Measurements from ENCODE around the gene AGAP1. TPM values are rescaled to one million over a fixed set of nuclear protein-coding genes. Genes with fewer than 3 reads are reported as not detected.

Gene AGAP1
- total RNA-seq, 6 experiments from 2014 or later, result 14.1 to 16.0 (median 15.1) TPM

DNA sequence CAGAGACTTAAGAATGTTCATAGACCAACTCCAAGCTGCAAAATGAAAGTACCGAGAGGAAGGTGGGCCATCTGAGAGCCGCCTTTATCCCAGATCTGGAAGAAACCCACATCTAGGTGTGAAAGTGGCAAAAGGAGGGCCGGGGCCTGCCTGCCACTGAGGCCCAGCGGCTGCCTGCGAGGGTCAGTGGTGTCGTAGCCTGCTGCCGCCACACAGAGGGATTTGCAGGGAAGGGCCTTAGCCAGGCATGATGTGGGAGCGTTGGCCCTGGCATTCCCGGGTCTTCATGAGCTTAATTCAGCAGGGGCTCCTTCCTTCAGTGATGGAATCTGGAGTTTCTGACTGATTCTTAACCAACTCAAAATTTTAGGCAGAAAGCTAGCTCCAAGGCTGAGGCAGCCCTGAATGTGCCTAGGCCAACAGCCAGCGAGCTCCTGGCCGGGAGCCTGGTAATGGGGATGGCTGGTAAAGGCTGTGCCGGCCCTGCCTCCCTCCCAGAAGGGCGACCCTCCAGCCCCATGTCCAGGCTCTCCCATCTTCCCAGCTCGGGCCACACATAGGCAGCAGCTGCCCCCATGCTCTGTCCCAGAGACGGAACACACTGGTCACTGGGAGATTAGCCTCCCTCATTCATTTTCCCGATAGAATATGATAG is 230.1 kb downstream of the AGAP1 start:
- H3K9me3 Mint-ChIP-seq, result no peaks in the 10 kb centered on the region
- no peak overlapping the region for H3K4me3 Mint-ChIP-seq
- H3K27me3 Mint-ChIP-seq (ENCODE audit: insufficient read depth), result no peaks in the 10 kb centered on the region
- H3K27ac Mint-ChIP-seq, result no peak overlapping the region
- 0 out of 2 replicates have a peak, but pooled peaks cover 4% of the 10 kb centered on the region for H3K4me1 Mint-ChIP-seq (ENCODE audit: low read depth)
- TF ChIP-seq, protein P1, sequence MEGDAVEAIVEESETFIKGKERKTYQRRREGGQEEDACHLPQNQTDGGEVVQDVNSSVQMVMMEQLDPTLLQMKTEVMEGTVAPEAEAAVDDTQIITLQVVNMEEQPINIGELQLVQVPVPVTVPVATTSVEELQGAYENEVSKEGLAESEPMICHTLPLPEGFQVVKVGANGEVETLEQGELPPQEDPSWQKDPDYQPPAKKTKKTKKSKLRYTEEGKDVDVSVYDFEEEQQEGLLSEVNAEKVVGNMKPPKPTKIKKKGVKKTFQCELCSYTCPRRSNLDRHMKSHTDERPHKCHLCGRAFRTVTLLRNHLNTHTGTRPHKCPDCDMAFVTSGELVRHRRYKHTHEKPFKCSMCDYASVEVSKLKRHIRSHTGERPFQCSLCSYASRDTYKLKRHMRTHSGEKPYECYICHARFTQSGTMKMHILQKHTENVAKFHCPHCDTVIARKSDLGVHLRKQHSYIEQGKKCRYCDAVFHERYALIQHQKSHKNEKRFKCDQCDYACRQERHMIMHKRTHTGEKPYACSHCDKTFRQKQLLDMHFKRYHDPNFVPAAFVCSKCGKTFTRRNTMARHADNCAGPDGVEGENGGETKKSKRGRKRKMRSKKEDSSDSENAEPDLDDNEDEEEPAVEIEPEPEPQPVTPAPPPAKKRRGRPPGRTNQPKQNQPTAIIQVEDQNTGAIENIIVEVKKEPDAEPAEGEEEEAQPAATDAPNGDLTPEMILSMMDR (IDR thresholded peaks at IDR 0.05), result no peak
- no peak for DNase-seq
- H3K36me3 Mint-ChIP-seq (ENCODE audit: low read depth), result no peaks in the 10 kb centered on the region

GRCh38 chr2:235725016-235725489 is 231.2 kb downstream of the AGAP1 start:
- Mint-ChIP-seq H3K27ac (no peak overlapping the region), H3K36me3 (ENCODE audit: low read depth) (no peaks in the 10 kb centered on the region), H3K9me3 (no peaks in the 10 kb centered on the region), H3K27me3 (ENCODE audit: insufficient read depth) (no peaks in the 10 kb centered on the region), H3K4me1 (ENCODE audit: low read depth) (no peaks in the 10 kb centered on the region), H3K4me3 (no peak overlapping the region)
- DNase-seq, result no peak
- TF ChIP-seq, protein P1 (IDR thresholded peaks at IDR 0.05), result no peak

DNA sequence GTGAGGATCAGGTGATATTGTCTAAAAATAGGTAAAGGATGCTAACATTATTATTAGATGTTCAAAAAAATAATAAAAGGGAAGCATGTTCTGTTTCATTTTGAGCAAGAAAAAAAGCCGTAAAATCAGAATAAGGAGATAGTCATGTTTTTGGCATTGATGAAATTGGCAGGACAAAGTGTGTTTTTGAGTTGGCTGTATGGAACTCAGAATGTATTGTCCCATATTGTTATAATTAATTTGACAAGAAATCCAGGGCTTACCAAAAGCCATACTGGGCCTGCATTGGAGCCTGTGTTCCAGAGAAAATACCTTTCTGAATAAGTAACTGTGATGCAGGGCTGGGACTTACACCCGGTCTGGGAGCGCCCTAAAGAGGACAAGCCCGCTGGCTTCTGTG is 232.0 kb downstream of the AGAP1 start:
- no peak for DNase-seq
- no peak overlapping the region for H3K4me3 Mint-ChIP-seq
- no peaks in the 10 kb centered on the region for H3K36me3 Mint-ChIP-seq (ENCODE audit: low read depth)
- no peaks in the 10 kb centered on the region for H3K27me3 Mint-ChIP-seq (ENCODE audit: insufficient read depth)
- H3K27ac Mint-ChIP-seq, result no peak overlapping the region
- TF ChIP-seq, protein P1 (IDR thresholded peaks at IDR 0.05), result no peak
- H3K9me3 Mint-ChIP-seq, result no peaks in the 10 kb centered on the region
- H3K4me1 Mint-ChIP-seq (ENCODE audit: low read depth), result no peaks in the 10 kb centered on the region

GRCh38 chr2:235726554-235726953 is 232.7 kb downstream of the AGAP1 start:
- Mint-ChIP-seq H3K9me3 (no peaks in the 10 kb centered on the region), H3K27me3 (ENCODE audit: insufficient read depth) (no peaks in the 10 kb centered on the region), H3K27ac (no peak overlapping the region), H3K4me1 (ENCODE audit: low read depth) (no peaks in the 10 kb centered on the region), H3K4me3 (no peak overlapping the region), H3K36me3 (ENCODE audit: low read depth) (no peaks in the 10 kb centered on the region)
- TF ChIP-seq, protein P1 (IDR thresholded peaks at IDR 0.05), result no peak
- DNase-seq, result no peak

DNA sequence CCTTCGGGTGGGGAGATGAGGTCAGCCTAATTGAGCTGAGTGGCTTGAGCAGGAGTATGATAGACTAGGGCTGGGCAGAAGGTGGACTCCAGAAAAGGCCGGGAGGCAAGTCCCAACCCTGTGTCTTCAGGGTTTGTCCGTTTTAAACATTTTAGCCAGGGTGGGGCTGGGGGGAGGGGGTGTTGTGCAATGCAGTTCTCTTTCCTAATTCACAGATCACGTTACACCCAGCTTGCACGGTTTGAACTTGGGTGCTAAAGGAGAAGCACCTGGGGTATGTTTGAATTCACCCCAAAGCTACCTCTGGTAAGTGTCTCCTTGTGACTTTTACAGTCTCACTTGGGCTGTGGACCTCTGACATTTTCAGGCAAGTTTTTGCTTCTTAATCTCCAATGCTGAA is 233.3 kb downstream of the AGAP1 start:
- Mint-ChIP-seq H3K27ac (no peak overlapping the region), H3K36me3 (ENCODE audit: low read depth) (no peaks in the 10 kb centered on the region; the same call in 1 of the 2 replicates), H3K9me3 (no peaks in the 10 kb centered on the region), H3K4me1 (ENCODE audit: low read depth) (no peaks in the 10 kb centered on the region), H3K27me3 (ENCODE audit: insufficient read depth) (no peaks in the 10 kb centered on the region), H3K4me3 (no peak overlapping the region)
- DNase-seq, result no peak
- TF ChIP-seq, protein P1 (IDR thresholded peaks at IDR 0.05), result no peak

All from HFFc6 (cell line).